ENCODE results near the gene TK2. TPM values are rescaled to one million over a fixed set of nuclear protein-coding genes. Genes with fewer than 3 reads are reported as not detected.
A peak's percentile ranks its signal among the peaks of the same experiment; 100 is the strongest.

The TK2 gene
- total RNA-seq, 1 experiment from 2014 or later, result 31.2 TPM

DNA sequence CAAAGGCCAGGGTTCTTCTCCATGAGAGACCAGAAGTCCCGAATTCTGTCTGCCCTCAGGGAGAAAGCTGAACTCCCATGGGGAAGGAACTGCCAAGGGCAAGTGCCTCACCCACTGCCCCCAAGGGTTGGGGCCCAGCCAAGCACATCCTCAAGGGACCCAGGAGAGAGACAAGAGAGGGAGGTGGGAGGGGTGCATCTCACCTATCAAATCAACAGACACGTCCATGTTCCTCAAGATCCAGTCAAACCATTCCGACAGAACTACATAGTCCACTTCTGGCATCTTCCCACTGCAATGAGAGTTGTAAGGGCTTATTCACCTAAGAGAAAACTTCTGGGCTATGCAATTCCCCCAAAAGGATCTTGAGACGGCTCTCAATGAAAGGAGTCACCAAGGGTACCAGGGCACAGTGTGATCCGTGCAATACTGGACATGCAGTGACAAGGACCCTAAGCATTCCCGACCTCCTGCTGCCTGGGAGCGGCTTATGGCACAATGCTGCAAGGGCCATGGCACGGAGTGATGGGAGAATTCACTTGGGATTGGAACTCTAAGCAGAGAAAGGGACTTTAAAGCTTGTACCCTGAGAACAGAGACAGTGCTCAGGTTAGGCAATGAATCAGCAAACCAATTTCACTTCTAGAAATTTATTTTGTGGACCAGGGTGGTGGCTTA, 32.2 kb downstream of the TK2 start:
- intact Hi-C loops (cut with micrococcal nuclease), result loop anchor here (2.0 to 5.0 kb wide), 2 partner anchors 40 to 109 kb away; no protein-coding TSS in a partner anchor
- H3K27me3 Mint-ChIP-seq (ENCODE audit: insufficient read depth, unreplicated experiment), result no peaks in the 10 kb centered on the region
- TF ChIP-seq, protein P1, sequence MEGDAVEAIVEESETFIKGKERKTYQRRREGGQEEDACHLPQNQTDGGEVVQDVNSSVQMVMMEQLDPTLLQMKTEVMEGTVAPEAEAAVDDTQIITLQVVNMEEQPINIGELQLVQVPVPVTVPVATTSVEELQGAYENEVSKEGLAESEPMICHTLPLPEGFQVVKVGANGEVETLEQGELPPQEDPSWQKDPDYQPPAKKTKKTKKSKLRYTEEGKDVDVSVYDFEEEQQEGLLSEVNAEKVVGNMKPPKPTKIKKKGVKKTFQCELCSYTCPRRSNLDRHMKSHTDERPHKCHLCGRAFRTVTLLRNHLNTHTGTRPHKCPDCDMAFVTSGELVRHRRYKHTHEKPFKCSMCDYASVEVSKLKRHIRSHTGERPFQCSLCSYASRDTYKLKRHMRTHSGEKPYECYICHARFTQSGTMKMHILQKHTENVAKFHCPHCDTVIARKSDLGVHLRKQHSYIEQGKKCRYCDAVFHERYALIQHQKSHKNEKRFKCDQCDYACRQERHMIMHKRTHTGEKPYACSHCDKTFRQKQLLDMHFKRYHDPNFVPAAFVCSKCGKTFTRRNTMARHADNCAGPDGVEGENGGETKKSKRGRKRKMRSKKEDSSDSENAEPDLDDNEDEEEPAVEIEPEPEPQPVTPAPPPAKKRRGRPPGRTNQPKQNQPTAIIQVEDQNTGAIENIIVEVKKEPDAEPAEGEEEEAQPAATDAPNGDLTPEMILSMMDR (IDR thresholded peaks at IDR 0.05; ENCODE audit: unreplicated experiment), result no peak
- H3K36me3 Mint-ChIP-seq (ENCODE audit: insufficient read depth, unreplicated experiment), result peaks cover 24% of the 10 kb centered on the region
- DNase-seq (ENCODE audit: unreplicated experiment), result no peak
- no TSS peak for BruUV-seq (replicated peaks)
- H3K27ac Mint-ChIP-seq (ENCODE audit: low read depth, unreplicated experiment), result peak overlapping the region; percentile 98
- H3K4me3 Mint-ChIP-seq (ENCODE audit: unreplicated experiment), result peak overlapping the region; percentile 67
- no peaks in the 10 kb centered on the region for H3K9me3 Mint-ChIP-seq (ENCODE audit: unreplicated experiment)
- ChIA-PET CTCF (interaction anchor here (0.6 kb wide), 1 partner anchor 682 kb away, joined by 3 read pairs; no protein-coding TSS in a partner anchor), POLR2A (interaction anchor here (0.9 to 1.7 kb wide), 6 partner anchors 8 to 111 kb away, joined by 3 to 9 read pairs (median 3); partner anchors contain the start of gene CKLF)
- peaks cover 47% of the 10 kb centered on the region for H3K4me1 Mint-ChIP-seq (ENCODE audit: insufficient read depth, unreplicated experiment)

DNA sequence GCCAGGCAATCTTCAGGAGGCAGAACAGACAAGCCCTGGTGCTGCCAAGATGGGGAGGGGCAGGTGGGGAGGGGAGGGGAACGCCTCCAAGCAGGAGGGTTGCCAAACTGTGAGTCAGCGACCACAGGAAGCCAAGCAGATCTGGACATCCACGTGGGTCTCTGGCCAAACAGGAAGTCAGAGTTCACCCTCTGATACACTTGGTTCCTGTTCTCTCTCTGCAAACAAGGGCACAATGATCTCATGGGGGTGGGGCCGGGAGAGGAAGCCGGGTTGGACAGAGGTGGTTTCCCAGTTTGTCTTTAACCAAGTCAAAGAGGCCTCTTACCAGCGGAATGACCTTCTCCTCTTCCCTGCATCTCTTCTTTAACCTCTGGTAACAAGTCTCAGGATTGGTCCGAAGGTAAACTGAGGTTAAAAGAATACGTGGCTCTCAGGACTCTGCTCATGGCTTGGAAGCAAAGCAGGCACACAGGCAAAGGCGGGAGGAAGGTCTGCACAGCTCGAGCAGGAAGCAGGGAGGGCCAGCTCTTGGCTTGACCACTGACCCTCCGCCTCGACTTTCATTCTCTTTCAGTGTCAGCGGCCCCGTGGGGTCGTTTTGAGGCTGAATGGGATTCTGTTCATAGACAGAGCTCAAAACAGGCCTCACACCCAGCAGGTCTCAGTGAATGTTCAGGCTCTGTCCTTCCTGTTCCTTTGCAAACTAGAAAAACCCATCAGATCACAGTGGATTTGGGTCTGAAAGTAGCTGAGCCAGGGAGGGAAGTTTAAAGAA, 32.9 kb downstream of the TK2 start:
- Mint-ChIP-seq H3K9me3 (ENCODE audit: unreplicated experiment) (no peaks in the 10 kb centered on the region), H3K27me3 (ENCODE audit: insufficient read depth, unreplicated experiment) (no peaks in the 10 kb centered on the region), H3K36me3 (ENCODE audit: insufficient read depth, unreplicated experiment) (peaks cover 31% of the 10 kb centered on the region), H3K4me1 (ENCODE audit: insufficient read depth, unreplicated experiment) (peaks cover 47% of the 10 kb centered on the region), H3K27ac (ENCODE audit: low read depth, unreplicated experiment) (peak overlapping the region; percentile 98), H3K4me3 (ENCODE audit: unreplicated experiment) (peak overlapping the region; percentile 67)
- ChIA-PET POLR2A (interaction anchor here (0.9 to 1.7 kb wide), 6 partner anchors 9 to 110 kb away, joined by 3 to 9 read pairs (median 3); partner anchors contain the start of gene CKLF), CTCF (interaction anchor here (0.6 kb wide), 1 partner anchor 683 kb away, joined by 3 read pairs; no protein-coding TSS in a partner anchor)
- intact Hi-C loops (cut with micrococcal nuclease), result loop anchor here (2.0 to 5.0 kb wide), 2 partner anchors 40 to 108 kb away; no protein-coding TSS in a partner anchor
- DNase-seq (ENCODE audit: unreplicated experiment), result peak; percentile 99
- BruUV-seq (replicated peaks), result TSS peak; percentile 95
- TF ChIP-seq, protein P1 (IDR thresholded peaks at IDR 0.05; ENCODE audit: unreplicated experiment), result no peak

DNA sequence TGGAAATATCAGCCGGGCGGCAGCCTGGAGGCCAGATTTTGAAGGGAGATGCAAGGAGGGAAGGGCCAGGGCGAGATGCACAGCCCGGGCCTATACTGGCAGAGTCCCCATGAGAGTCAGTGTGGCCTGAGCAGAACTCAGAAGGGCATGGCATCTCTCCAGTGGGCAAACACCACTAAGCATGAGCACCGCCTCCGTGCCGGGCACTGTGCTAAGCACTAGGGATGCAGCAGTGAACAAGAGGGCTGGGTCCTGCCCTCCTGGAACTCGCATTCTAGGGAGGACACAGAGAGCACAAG, 33.5 kb downstream of the TK2 start:
- TF ChIP-seq, protein P1 (IDR thresholded peaks at IDR 0.05; ENCODE audit: unreplicated experiment), result no peak
- no TSS peak for BruUV-seq (replicated peaks)
- H3K4me1 Mint-ChIP-seq (ENCODE audit: insufficient read depth, unreplicated experiment), result peaks cover 47% of the 10 kb centered on the region
- intact Hi-C loops (cut with micrococcal nuclease), result loop anchor here (2.0 to 5.0 kb wide), 2 partner anchors 39 to 108 kb away; no protein-coding TSS in a partner anchor
- ChIA-PET CTCF (no interaction called here), POLR2A (interaction anchor here (0.9 kb wide), 1 partner anchor 14 kb away, joined by 3 read pairs; no protein-coding TSS in a partner anchor)
- H3K4me3 Mint-ChIP-seq (ENCODE audit: unreplicated experiment), result peak overlapping the region; percentile 67
- H3K27me3 Mint-ChIP-seq (ENCODE audit: insufficient read depth, unreplicated experiment), result no peaks in the 10 kb centered on the region
- peak overlapping the region; percentile 98 for H3K27ac Mint-ChIP-seq (ENCODE audit: low read depth, unreplicated experiment)
- H3K36me3 Mint-ChIP-seq (ENCODE audit: insufficient read depth, unreplicated experiment), result peaks cover 35% of the 10 kb centered on the region
- H3K9me3 Mint-ChIP-seq (ENCODE audit: unreplicated experiment), result no peaks in the 10 kb centered on the region
- no peak for DNase-seq (ENCODE audit: unreplicated experiment)

Measured in MCF 10A (cell line).